OCI-M1 (cell line): ENCODE results near the gene CAMKK1.

Experiments used
- DNase-seq: peaks from one replicate; lab custom pipeline; 2025; lab: John Stamatoyannopoulos, UW

Gene CAMKK1

GRCh38 chr17:3893003-3893719, at the start of gene CAMKK1:
Gene CAMKK1, minus strand, starts transcription at chr17:3893053. Its CDS starts 7,366 bp downstream, at chr17:3885687.
- DNase-seq: peak; percentile 92

- DNase-seq: no peak
These were observed 48.3 kb upstream of the CAMKK1 start for GRCh38 chr17:3940965-3941698.

DNA sequence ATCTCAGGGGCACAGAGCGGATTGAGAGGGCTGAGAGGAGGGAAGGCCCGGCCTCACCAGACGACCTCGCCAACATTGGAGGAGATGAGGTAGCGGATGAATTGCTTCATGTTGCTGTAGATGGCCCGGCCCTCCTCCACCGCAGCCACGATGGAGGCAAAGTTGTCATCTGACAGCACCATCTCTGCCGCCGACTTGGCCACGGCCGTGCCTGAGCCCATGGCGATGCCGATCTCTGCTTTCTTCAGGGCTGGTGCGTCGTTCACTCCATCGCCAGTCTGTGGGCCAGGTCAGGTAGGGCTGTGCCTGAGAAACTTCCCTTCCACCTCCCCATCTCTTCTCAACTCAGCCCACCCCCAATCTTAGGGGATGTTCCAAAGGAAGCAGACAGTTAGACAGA, 44.5 kb upstream of the CAMKK1 start:
- DNase-seq: no peak

- DNase-seq: no peak
These were observed 43.0 kb upstream of the CAMKK1 start for GRCh38 chr17:3935825-3936355.

DNA sequence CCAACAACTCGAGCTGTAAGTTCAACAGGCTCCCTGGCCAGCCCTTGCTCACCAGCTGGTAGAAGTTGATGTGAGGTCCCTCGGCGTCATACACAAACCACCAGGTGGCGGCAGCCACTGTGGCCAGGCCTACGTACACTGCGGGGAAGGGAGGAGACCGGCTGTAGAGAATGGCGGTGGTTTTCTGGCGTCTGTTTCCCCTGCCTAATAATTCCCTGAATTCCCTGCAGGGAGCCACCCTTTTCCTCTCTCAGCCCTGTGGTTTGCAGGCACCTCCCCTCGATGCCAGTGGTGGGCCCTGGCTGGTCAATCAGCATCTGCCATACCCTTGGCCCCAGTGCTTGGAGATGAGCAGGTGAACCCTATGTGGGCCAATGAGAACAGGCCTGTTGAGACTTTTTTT, 42.3 kb upstream of the CAMKK1 start:
- DNase-seq: peak; percentile 29

DNA sequence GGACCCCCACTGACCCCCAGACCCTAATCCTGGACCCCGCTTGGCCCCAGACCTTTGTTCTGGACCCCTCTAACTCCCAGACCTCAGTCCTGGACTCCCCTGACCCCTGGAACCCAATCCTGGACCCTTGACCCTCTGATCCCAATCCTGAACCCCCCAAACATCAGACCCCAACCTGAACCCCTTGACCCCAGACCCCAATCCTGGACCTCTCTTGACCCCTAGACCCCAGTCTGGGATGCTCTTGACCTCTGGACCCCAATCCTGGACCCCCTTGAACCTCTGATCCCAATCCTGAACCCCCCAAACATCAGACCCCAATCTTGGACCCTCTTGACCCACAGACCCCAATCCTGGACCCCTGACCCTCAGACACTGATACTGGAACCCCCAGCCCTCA, 36.9 kb upstream of the CAMKK1 start:
- DNase-seq: no peak

GRCh38 chr17:3929181-3929580, 36.3 kb upstream of the CAMKK1 start:
- no peak for DNase-seq

GRCh38 chr17:3928406-3928805, 35.6 kb upstream of the CAMKK1 start:
- DNase-seq: no peak

GRCh38 chr17:3927628-3928340, 34.9 kb upstream of the CAMKK1 start:
- DNase-seq: no peak

DNA sequence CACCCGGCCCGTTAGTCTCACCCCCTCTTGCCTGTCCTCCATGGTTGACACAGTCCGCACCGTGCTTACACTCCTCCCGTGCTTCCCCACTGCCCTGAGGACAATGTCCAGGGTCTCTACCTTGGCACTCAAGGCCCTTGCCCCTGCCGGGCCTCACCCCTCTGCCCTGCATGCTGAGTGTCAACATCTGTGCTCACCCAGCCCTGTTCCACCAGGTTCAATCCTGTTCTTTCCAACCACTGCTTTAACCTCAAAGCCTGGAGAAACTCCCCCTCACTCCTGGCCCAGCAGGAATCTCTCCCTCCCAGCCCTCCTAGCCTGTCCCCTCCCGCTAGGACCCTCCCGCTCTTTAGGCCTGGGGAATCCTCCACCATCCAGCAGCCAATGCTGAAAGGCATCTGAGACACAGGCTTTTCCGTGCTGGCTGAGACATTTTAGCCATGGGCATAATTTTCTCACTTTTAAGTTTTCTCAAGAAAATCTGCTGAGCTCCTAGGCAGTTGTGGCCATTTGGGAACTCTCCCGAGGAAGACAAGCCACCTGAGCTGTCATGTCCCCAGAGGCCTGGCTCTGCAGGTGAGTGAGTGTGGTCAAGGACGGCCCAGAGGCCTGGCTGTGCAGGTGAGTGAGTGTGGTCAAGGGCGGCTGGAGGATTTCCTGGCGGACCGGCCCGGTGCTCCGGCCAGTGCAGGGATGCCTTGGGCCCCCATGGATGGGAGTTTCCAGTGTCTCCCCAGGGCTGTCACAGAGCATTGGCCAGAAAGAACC, 34.2 kb upstream of the CAMKK1 start:
- no peak for DNase-seq

DNA sequence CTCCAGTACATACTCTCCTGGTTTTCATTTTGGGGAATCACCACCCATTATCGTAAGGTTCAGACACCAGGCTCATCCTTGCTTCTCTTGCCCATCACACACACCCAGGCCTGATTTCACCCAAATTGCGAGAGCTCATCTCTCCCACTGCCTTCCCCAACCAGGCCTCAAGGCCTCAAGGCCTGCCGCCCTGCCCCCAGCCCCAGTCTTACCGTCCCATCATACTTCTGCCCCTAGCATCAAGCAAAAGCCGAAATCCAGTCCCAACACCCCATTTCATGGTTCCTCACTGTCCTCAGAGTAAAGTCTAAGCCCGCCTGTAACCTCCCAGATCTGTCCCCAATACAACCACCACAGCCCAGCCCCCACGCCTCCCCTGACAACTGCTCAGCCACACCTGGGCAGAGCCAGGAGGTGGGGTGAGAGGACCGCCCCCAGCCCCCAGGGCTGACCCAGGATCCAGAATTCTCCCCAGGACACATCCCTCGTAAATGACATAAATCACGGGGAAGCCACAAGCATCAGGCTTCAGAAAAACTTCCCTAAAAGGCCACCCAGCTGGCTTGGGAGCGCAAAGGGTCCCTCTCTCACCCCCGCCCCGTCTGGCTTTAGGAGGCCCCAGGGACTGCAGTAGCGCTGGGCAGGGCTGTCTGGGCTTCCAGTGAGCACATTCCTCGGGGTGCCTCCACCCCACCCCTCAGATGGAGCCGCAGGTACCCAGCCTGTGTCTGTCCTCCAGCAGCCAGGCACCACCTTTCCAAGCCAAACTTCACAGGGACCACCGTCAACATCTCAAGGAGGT, 33.0 kb upstream of the CAMKK1 start:
- no peak for DNase-seq

- no peak for DNase-seq
These were observed 31.9 kb upstream of the CAMKK1 start for GRCh38 chr17:3924512-3925350.

DNA sequence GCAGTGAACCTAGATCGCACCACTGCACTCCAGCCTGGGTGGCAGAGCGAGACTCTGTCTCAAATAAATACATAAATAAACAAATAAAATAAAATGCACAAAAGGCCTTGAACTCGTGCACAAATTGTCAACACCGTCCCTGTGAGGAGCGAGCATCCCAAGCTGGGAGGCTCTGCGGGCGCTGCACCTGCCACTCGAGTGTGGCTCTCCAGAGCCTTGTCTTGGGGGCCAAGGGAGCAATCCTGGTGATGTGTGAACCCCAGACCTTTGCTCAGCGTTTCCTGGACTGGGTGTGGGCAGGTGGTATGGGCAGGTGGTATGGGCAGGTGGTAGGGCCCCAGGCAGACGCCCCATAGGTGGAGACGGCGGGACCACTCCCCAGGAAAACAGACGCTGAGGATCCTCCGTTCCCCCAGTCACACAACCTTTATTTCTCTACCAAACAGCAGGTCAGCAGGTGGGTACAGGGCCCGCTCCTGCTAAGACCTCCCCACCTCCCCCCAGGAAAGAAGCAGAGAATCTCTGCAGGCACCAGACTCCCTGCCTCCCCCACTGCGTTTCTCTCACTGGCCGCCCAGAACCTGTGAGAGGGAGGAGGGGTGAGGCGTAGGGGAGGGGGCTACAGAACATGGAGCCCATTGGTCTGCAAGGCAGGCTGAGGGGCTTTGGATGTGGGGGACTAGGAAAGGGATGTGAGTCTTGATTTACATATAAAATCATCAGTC, 30.8 kb upstream of the CAMKK1 start:
- no peak for DNase-seq

- no peak for DNase-seq
These were observed 29.9 kb upstream of the CAMKK1 start for GRCh38 chr17:3922765-3923164.

DNA sequence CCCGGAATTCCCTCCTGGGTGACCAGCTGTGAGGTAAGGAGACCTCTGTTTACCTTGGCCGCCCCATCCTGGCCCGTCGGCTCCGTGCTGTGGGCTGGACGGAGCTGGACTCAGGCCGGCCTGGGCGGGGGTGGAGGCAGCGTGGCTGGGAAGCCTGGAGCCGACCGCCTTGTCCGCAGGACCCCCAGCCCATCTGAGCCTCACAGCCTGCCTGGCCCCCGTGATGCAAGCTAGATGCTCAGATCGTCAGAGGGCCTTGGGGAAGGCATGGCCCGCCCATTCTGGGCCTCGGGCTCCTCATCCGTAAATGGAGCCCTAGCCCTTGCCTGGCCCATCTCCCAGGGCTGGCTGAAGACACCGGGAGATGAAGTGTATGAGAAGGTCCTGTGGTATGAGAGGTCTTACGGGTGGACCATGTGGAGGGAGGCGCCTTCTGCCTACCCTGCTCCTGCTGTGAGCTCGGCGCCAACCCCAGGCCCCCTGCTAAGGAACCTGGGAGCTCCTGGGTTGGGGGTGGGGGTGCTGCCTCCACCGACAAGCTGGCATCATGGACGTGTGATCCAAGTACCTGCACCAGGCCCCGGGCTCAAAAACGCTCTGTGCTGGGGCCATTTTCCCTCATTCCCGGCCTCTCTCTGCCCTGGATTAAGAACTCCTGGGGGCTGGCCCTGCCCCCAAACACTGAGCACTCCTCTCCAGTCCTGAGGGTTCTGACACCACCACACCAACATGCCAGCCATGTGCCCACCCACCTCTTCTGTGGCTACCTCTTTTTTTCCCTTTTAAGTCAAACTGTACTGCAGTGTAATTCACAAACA, 28.9 kb upstream of the CAMKK1 start:
- DNase-seq: no peak

DNA sequence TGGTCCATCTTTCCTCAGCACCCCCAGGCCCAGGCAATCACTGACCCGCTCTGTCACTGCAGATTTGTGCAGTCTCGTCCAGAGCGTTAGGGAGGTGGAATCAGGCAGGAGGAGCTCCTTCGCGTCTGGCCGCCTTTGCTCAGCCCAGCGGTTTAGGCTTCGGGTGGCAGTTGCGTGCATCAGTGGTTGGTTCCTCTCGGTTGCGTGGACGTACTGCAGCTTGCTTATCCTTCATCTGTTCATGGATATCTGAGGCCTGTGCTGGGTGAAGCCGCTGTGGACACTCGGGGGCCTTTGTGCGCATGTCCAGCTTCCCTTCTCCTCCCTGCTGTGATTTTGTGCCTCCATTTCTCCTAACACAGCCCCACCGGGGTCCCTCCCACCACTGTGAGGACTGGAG, 28.2 kb upstream of the CAMKK1 start:
- DNase-seq: no peak

DNA sequence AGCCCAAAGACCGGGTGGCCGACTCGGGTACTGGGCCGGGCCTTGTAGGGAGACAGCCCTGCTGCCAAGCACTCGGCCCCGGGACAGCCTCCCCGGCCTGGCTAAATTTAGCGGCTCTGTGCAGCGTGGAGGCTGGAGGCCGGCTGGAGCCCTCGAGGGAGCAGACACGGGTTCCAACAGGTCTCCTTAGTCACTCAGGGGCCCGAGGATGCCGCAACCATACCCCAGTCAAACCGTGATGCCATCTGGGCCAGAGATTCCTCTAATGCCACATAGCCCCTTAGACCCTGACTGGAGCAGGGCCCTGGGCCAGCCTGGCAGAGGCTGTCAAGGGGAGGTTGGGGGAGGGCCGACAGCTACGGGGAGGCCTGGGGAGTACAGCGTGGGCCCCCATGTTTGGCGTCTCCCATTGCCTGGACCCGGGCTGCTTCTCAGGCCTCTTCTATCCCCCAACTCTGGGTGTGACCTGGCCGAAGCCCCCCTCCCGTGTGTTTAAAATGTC, 26.3 kb upstream of the CAMKK1 start:
- no peak for DNase-seq

DNA sequence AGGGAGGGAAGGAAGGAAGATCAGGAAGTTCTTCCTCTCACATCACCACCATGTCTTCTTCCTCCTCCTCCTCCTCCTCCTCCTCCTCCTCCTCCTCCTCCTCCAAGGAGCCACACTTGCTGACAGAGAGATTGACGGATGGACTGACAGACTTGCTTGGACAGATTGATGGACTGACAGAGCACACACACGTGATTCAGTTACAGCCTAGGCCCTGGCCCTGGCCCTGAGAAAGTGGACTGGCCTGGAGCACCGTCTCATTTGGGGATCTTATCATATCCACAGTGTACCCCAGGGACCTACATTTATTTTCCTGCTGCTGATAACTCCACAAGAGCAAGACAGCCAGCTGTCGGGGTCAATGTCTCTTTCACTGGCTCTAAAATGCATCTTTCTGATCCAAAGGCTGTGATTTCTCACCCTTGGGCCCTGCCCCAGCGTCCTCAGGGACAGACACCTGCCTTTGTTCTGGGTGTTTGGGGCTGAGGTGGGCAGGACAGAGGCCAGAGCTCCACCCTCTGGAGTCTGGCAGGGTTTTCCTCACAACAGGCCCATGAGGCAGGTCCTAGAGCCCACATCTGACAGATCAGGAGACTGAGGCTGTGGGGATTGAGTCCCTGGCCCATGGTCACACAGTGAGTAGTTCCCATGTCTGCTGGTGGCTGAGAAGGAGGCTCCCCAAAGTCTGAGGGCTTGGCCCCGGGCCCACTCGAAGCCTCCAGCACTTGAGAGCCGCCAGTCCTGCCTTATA, 25.7 kb upstream of the CAMKK1 start:
- peak; percentile 31 for DNase-seq
